ENCODE data around the gene MXRA7.
"Not testable (repeated sequence)": the region's sequence is repeated elsewhere in the genome, so short reads cannot be mapped to it uniquely, and the experiment has no call there.

Gene MXRA7

DNA sequence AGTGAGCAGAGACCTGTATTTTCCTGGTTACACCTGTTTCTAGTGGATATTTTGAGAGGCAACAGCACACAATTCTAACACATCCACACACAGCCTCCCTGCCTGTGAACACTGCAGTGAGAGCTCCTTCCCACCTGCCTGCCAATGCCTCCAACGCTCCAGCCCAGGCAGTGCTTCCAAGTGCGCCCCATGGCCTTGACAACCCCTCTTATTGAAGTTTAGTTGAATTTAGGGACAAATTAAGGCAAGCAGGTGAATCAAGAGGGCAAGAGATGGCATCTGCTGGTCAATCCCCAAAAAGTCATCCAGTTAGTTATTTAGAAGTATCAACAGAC, 4.7 kb upstream of the MXRA7 start:
- DNase-seq: no peak

DNA sequence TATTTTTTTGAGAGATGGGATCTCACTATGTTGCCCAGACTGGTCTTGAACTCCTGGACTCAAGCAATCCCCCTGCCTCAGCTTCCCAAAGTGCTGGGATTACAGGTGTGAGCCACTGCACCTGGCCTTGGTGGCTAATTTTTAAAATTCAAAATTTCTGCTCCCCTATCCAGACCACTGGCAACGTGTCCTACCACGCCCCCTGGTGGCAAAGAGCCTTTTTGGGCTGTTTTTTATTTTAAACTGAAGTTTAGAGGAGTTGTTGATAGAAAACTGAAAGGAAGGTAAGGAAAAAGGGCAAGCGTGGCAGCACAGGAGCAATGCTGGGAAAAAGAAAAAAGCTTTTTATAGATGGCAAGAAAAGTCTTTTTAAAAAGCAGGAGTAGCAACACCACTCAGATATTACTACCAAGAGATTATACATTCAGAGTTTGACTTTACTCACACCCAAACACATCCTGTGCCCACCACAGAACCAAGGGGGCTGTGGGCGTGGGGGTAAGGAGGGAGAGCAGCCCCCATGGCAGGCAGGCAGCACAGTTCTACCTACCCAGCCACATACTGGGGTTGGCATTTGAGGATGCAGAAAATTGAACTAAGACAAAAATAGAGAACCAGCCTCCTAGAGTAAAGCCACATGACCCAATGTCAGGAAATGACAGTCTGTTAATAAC, 4.2 kb upstream of the MXRA7 start:
- peak; percentile 83 for DNase-seq

DNA sequence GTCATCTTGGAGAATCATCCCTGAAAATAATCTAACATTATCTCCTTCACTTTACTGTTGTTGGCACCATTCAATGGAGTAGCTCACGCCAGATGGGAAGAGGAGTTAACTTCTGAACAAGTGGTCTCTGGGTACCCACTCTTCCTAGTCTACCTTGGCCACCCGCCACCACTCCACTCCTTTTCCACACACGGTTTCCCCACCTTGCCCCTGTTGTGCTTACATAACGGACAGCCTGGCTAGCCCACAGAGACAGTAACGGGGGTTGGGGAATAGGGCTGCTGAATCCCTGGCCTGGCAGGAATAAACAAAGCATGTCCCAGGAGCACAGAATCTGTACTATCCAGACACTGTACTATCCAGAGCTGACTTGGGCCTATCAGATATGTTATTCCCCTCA, 3.6 kb upstream of the MXRA7 start:
- no peak for DNase-seq

DNA sequence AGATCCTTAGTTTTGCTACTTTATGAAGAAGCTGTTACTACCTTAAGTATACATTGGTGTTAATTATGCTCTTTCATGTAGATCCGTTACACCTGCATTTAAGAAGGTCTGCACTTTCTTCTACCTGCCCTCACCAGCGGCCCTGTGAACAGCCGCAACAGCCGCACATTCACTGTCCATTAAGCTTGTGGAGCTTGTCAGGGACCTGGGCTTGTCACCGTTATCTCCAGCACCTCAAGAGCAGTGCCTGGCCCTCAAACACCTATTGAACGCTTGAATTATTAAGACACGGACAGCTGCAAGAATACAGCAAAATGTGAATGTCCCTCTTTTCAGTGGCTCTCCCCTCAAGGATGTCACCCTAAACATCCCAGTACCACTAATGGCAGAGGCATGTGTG, 3.0 kb upstream of the MXRA7 start:
- no peak for DNase-seq

DNA sequence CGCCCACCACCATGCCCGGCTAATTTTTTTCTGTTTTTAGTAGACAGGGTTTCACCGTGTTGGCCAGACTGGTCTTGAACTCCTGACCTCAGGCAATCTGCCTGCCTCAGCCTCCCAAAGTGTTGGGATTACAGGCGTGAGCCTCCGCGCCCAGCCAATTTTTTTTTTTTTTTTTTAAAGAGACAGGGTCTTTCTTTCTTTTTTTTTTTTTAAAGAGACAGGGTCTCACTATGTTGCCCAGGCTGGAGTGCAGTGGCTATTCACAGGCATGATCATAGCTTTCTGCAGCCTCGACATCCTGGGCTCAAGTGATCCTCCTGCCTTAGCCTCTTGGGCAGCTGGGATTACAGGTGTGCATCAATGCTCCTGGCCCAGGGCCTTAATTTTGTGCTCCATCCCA, 1.6 kb upstream of the MXRA7 start:
- DNase-seq: not testable (repeated sequence)

DNA sequence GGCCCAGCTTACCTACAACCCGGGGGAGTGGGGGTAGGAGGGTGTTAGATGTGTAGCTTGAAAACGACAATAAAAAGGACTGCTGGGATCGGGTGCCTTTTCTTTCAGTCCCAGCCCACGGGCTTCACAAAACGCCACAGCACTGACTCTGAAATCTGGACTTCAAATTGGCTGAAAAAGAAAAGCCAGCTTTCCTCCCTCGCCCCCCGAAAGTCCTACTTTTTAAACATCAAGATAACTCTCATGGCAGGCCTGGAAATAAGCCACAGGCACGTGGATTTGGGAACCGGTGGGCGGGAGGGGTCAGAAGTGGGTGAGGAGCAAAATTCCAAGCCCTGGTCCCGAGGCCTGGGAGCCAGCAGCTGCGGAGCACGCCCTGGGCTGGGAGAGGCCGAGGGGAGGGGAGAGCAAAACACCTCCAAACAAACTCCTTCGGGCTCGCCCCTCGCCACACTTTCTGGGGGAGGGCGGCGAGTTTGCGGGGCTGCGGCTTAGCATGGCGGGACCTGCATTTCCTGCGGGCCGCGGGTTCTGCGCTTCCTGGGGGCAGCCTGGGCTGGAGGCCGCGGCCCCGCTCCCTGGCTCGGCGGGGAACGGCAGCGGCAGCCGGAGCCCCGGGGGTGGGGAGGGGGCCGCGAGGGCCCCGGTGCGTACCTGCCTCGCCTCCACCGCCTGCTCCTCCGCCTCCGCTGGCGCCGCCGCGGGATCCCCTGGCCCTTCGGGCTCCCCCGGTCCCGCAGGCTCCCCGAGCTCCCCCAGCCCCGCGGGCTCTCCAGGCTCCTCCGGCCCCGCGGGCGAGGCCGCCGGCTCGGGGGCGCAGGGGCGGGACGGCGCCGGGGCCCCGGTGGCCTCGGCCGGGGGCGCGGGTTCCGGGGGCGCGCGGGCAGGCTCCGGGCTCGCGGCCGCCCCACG, 558 bp downstream of the MXRA7 start:
- not testable (repeated sequence) for DNase-seq

DNA sequence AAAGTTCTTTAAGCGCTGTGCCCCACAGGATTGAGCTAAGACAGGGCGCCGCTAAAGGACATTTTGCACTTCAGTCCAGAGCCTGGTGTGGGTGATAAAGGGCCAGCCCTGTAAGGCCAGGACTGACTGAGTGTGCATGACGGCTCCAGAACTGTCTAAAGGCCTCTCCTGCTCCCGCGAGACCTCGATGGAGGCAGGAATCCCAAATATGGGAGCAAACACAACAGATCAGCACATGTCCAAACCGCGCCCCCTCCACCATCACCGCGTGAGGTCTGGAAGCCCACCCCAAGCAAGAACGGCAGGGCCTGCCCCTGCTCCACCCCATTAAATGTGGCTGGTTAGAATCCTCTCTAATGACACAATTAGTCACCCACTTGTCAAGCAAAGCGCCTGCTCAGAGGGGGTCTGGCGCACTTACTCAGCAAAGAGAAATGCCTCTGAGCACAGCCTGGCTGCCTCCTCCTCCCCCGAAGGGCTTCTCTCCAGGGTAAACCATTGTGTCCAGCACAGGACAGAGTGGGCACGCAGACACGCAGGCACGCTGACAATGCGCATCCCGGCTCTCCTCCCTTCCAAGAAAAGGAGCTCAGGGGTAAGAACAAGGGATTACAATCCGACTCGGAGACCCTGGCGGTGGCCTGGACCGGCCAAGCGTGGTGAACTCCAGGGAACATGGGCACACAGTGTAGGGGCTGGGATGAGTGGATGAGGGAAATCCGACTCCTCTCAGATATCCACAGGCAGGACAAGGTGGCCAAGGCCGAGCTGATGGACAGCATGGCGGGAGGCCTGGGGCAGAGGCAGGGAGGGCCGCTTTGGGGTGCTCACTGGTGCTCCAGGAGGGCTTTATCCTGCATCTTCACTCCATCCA, 1.5 kb downstream of the MXRA7 start:
- DNase-seq: no peak

DNA sequence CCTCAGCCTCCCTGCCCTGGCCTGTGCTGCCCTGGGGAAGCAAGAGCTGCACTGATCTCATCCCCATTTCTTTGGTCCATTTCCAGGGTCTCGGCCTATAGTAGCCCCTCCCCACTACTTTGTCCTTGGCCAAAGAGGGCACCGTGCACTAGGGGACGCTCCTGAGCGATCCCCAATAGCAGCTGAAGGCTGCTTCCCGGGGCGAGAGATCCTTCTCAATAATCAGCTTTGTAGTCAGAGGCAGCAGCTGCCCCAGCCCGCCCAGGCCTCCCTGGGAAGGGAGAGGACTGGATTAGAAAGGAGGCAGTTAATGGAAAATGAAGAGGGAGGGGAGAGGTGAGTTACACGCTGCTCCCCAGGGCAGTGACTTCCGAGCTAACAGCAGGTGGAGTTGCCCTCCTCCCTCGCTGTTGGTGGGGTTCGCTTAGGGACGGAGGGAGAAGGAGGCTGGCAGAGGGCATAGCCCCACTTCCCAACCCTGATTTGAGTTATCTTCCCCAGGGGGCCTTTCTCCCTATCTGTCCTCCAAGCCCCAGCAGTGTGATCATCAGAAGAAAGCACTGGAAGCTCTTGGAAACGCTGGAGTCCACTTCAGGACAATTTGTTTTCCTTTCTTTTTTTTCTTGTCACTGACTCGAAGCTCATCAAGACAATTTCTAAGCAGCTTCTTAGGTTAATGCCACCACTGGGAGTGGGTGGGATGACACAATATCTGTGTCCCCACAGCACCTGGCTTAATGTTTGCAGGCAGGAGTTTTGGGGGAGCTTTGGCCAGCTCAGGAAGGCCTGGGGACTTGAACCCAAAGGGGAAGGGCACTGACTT, 2.6 kb downstream of the MXRA7 start:
- DNase-seq: no peak

DNA sequence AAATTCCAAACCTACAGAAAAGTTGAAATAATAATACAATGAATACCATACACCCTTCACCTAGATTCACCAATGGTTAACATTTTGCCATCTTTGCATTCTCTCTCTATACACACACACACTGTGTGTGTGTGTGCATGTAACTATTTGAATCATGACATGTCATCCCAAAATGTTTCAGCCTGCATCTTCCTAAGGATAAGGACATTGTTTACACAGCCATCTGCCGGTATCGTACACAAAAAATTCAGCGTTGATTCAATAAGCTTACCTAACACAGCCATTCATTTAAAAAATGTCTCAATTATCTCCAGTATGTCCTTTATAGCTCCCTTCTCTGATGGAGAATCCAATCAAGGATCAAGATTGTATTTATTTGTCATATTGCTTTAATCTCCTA, 3.9 kb downstream of the MXRA7 start:
- no peak for DNase-seq

DNA sequence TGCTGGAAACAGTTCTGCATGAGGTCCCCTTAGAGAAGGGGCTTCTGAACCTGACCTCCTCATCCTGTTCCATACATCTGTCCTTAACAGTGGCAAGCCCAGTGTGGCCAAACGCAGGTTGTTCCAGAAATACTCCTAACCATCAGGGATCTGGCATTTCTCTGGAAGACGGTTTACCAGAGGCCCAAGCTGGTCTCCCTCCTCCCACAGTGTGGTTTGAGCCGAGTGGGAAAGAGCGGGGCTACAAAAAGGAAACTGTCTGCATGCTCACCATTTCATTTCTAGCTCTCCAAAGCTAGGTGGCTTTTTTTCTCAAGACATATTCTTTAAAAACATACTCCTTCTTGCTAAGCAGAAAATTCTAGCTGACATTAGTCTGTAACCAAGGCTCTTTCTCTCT, 6.0 kb downstream of the MXRA7 start:
- no peak for DNase-seq

DNA sequence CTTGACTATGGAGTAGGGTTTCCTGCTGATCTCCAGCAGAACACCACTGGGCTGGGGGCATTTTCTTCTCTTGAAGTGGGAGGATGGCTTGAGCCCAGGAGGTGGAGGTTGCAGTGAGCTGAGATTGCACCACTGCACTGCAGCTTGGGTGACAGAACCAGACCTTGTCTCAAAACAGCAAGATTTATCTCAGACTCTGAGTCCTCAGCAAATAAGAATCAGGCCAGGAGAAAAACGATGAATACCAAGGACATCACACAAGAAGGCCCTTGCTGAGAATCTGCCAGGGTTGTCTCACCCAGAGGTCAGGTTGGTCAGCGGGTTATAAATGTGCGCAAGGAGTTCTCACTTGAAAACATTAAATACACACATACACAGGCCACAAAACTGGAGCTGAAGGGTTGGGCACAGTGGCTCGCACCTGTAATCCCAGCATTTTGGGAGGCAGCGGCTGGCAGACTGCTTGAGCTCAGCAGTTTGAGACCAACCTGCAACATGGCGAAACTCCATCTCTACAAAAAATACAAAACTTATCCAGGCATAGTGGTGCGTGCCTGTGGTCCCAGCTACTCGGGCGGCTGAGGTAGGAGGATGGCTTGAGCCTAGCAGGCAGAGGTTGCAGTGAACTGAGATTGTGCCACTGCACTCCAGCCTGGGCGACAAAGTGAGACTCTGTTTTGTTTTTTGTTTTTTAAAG, 7.7 kb downstream of the MXRA7 start:
- no peak for DNase-seq

DNA sequence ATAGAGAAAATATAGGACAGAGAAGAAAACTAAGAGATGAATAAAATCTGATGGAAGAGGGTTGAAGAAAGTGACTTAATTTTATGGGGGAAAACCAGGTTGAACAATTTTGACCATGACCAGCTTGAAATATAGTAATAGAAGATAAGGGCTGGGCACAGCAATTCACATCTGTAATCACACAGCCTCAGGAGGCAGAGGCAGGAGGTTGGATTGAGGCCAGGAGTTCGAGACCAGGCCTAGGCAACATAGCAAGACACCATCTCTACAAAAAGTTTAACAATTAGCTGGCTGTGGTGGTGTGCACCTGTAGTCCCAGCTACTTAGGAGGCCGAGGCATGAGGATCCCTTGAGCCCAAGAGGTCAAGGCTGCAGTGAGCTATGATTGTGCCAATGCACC, 8.7 kb downstream of the MXRA7 start:
- DNase-seq: no peak

DNA sequence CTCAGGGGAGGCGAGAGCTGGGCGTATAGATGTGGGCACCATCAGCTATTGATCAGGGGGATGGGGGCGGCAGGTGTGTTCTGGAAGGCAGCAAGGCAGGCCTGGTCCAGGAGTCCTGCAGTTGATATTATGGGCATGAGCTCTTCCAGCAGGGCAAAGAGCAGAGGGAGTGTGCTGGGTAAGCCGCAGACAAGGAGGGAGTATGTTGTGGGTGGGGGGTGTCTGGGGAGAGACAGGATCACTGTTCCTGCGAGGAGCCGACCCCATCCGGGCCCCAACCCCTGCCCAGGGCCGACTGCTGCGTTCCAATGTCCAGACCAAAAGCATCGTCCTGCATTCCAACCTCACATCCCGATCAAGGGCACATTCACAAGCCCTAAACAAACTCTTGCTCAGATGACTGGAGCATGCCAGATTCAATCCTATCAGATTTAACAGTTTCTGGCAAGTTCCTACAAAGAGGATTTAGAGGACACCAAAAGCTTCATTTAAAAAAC, 9.2 kb downstream of the MXRA7 start:
- no peak for DNase-seq

DNA sequence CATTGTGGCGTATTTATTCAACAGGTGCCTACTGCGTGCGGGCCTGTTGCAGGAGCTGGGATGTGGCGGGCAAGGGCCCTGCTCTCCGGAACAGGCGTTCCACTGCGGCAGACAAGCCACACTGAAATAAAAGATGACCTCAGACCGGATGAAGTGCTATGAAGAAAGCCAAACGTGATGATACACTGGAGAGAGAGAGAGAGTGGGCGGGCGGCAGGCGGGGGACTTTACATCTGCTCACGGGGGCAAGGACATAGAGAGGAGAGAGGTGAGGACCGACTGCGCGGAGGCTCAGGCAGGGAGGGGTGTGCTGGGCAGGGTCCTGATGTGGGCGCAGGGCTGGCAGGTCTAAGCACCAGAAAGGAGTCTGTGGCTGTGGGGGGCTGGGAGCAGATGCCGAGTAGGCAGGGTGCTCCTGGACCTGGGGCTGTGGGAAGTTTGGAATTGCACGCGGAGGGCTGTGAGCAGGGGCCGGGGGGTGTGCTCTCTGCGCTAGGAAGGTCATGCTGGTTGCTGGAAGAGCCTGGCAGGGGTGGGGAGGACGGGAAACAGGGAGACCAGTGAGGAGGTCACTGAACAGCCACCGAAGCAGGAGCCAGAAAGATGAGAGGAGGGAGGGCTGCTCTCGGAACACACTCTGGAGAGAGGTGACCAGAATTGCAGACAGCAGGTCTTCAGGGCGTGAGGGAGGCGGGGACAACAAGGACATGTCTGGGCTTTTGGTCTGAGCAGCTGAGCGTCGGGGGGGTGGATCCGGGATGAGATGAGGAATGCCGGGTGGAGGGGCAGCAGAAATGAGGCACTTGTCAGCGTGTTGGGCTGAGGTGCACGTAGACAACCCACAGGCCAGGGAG, 9.9 kb downstream of the MXRA7 start:
- DNase-seq: no peak

DNA sequence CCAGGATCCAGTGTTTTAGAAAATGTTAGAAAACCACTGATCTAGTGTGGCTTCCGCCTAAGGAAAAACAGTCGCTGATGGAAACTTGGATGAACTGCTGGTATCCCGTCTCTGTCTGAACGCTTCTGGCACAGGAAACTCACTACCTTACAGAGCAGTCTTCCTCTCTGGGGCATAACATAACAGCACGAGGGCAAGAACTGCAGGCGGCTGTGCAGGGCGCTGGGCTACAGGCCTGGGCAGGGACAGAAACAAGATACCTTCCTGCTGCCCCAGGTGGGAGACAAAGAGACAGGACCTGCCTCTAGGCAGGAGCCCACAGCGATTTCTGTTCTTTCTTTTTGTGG, 10.5 kb downstream of the MXRA7 start:
- DNase-seq: no peak

DNA sequence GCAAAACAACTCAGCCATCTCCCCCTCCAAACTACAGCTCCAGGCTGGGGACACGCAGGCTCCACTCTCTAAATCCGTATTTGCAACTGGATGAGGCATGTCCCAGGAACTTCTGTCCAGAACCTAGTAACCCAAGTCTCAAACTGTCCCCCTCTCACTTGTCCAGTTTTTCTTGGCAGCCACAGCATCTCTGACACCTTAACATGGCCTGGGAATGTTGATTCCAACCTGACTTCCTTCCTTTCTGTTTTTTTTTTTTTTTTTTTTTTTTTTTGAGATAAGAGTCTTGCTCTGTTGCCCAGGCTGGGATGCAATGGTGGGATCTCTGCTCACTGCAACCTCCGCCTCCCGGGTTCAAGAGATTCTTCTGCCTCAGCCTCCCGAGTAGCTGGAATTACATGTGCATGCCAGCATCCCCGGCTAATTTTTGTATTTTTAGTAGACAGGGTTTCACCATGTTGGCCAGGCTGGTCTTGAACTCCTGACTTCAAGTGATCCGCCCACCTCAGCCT, 12.2 kb downstream of the MXRA7 start:
- not testable (repeated sequence) for DNase-seq

DNA sequence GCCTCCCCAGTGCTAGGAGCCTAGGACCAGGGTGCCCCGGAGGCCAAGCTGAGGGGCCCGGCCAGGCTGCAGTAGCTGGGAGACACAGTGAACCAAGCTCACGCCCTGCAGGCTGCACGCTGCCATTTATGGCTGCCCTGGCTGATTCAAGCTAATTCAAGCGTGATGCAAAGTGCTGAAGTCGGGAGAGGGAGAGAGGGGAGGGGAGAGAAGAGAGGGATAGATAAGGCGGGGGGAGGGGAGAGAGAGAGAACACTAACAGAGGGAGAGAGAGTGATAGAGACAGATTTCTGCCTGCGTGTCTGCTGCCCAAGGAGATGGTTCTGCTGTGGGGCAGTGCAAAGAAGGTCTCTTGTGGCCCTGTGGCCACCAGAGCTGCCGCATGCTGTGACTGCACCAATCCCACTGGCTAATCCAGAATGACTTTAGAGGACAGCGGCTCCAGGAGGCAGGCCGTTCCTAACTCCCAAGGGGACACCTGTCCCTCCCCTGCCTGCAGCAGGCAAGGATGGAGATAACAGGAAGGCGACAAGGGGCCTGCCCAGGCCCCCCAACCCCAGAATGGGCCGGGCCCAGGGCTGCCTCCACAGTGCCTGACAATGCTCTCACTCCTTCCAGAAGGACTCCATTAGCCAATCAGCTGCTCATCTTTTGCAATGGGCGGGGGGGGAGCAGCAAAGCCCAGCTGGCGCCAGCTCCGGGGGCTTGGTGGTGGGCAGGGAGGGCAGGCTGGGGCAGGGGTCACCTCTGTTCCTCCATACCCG, 12.9 kb downstream of the MXRA7 start:
- no peak for DNase-seq

DNA sequence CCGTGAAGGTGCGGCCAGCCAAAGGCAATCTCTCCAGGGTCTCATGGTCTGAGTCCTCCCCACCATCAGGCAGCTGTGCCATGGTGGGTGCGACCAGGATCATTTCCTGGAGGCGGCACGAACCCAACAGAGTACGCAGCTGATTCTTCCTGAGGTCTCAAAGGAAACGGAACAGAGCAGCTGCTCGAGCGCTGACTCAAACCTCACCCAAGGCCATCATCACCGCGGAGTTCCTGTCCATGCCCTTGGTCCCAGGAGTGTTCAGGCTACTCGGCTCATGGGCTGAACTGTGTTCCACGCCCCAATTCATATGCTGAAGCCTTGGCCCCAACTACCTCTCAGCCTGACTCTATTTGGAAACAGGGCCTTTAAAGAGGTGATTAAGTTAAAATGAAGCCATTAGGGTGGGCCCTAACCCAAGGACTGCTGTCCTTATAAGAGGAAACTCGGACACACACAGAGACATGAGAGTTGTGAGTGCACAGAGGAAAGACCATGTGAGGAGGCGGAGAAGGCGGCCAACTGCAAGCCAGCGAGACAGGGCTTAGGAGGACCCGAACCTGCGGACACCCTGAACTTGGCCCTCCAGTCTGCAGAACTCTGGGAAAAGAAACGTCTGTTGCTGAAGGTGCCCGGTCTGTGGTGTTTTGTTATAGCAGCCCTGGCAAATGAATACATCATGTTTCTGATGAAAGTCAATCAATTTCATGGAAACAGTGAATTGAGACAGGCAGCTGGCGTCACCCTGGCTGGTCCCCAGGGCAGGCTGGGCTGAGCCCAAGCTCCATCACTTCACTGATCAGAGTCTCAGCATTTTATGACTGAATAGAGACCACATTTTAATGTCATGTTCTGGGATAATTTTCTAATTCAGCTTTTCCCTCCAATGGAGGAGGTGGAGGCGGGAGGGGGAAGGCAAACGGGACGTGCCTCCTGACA, 13.7 kb downstream of the MXRA7 start:
- DNase-seq: no peak
